ENCODE results near the gene CNOT3.
"Not testable (repeated sequence)": the region's sequence is repeated elsewhere in the genome, so short reads cannot be mapped to it uniquely, and the experiment has no call there.

The CNOT3 gene

DNA sequence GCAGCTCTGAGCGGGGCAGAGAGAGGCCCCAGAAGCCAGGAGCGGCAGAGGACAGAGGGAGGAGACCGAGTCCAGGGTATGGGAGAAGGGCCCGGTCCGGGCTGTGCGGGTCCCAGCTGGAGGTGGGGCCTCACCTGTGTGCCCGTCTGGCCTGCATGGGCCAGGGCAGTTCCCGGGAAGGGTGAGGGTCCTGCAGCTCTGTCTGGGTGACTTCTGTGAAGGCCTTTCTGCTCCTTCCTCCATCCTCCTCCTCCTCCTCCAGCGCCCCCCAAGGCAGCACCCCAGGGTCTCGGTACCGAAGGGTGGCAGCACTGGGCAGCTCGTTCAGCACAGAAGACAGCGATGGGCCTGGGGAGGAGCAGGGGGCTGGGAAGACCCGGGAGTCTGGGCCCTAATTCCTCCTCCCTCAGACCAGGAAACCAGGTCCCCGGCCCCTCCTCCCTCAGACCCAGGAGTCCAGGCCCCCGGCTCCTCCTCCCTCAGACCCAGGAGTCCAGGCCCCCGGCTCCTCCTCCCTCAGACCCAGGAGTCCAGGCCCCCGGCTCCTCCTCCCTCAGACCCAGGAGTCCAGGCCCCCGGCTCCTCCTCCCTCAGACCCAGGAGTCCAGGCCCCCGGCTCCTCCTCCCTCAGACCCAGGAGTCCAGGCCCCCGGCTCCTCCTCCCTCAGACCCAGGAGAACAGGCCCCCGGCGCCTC, 34.3 kb downstream of the CNOT3 start:
- not testable (repeated sequence) for DNase-seq (ENCODE audit: low read depth)

- DNase-seq (ENCODE audit: low read depth), result no peak
Measured at GRCh38 chr19:54172471-54173358, 35.2 kb downstream of the CNOT3 start, which contains the start of gene TMC4. TSS of gene TMC4 (minus strand) at chr19:54173160. CDS start at chr19:54173117, 43 bp downstream.

GRCh38 chr19:54173359-54173699, 35.8 kb downstream of the CNOT3 start:
- no peak for DNase-seq (ENCODE audit: low read depth)

DNA sequence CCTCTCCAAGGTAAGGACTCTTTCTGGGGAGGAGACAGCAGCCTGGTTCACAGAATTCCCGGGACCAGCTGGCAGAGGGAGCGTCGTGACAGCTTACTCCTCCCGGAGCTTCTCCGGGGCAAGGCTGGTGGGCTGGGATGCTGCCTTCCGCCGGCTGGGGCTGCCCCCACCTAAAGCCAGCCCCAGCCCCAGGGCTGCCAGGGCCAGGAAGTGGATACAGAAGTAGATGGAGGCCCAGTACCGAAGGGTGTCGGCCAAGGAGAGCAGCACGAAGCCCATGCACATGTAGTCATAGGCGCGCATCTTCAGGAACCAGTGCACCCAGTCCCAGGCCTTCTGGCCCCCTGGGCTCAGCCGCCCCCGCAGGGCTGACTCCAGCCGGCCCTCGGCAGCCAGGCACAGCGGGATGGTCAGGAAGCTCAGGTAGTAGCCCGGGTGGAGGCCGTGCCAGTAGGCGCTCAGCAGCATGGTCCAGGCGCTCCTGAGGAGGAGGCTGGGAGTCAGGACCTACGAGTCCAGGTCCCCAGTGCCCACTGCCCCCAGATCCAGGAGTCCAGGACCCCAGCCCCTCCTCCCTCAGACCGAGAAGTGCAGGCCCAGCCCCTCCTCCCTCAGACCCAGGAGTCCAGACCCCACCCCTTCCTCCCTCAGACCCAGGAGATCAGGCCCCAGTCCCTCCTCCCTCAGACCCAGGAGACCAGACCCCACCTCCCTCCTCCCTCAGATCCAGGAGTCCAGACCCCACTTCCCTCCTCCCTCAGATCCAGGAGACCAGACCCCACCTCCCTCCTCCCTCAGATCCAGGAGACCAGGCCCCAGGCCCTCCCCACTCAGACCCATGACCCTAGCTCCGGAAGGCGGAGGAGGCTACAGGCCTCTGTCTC, 36.6 kb downstream of the CNOT3 start:
- no peak for DNase-seq (ENCODE audit: low read depth)

DNA sequence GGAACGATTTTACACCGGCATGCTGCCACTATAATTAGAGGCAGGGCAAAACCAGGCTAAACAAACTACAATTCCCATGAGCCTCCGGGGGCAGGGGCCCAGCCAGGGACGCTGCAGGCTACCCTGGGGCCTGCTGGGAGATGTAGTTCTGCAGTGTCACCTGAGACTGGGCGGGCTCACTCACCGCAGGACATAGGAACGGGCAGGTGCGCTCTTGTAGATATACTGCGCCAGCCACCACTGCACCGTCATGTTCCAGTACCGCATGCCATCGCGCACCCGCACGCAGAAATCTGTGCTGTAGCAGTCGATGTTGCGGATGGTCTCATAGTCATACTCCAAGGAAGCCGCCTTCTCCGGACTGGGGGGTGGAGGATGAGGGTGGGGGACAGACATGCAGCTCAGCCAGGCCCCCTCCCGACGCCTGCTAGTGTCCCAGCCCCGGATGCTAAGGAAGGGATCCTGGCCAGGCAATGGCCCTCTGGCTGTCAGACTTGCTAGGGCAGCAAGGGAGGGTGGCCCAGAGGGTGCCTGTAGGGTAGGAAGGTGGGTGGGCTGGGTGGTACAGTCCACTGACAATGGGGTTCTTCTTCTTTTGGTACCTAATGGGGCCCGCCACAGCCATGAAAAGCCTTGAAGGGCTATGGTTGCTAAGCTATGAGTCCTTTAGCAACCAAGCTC, 41.2 kb downstream of the CNOT3 start:
- no peak for DNase-seq (ENCODE audit: low read depth)

GRCh38 chr19:54179262-54179852, 41.8 kb downstream of the CNOT3 start:
- no peak for DNase-seq (ENCODE audit: low read depth)

GRCh38 chr19:54179921-54180461, 42.4 kb downstream of the CNOT3 start:
- no peak for DNase-seq (ENCODE audit: low read depth)

- no peak for DNase-seq (ENCODE audit: low read depth)
Measured at GRCh38 chr19:54180691-54181091, 43.1 kb downstream of the CNOT3 start.

DNA sequence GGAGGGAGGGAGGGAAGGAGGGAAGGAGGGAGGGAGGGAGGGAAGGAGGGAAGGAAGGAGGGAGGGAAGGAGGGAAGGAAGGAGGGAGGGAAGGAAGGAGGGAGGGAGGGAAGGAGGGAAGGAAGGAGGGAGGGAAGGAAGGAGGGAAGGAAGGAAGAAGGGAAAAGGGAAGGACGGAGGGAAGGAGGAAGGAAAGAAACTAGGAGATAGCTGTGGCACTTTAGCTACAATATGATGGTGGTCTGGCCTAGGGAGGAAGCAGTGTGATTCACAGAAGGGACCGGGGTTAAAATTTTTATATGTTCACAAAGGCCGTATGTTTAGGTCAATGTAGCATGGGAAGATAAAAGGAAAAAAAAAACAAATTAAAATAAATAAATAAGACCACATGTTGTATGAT, 44.3 kb downstream of the CNOT3 start:
- not testable (repeated sequence) for DNase-seq (ENCODE audit: low read depth)

DNA sequence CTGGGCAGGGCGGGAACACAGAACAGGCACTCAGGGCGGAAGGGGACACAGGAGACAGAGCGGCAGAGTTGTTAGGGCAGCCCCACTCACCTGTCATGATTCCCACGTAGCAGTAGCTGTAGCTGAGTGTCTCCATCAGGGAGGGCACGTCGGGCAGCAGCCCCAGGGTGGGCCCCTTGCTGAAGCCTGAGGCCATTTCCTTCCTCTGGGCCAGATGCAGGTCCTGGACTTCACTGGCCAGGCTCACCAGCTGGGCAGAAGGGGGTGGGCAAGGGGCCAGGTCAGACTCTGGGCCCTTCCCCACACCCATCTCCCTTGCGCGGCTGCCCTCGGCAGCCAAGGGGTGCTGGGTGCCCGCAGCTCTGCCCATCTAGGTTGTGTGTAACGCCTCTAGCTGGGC, 45.9 kb downstream of the CNOT3 start:
- no peak for DNase-seq (ENCODE audit: low read depth)

DNA sequence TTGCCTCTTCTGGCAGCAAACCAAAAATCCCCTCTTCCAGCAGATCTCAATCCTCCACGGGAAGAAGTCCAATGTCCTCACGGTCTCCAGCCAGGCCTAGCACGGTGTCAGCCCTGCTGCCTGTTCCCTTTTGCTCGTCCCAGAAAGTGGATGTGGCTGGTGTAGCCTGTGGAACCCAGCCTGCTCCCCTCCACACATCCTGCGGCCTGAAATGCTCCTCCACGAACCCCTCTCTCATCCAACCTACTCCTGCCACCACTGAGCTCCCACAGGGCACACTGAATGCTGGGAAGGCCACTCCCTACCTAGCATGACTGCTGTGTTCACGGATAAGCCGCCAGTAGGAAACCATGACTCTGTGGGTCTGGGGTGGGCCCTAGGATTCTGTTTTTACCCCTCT, 48.8 kb downstream of the CNOT3 start:
- DNase-seq (ENCODE audit: low read depth), result no peak

DNA sequence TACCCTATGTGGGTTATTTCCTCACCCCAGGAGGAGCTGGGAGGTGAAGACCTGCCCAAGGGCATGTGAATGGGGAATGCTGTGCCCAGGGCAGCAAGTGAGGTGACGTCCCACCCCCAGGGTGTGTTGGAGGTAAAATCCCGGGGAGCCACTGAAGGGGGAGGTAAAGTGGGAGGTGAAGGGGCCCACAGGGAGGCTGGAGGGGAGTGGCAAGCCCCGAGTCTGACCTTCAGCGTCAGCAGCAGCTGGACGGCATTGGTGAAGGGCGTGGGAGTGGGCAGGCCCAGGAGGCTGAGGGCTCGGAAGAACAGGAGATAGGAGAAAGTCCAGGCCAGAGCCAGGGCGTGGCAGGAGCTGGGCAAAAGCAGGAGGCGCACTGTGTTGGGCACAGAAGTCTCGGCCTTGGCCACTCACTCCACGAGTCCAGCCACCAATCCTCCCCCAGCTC, 49.4 kb downstream of the CNOT3 start:
- no peak for DNase-seq (ENCODE audit: low read depth)

- DNase-seq (ENCODE audit: low read depth), result no peak
Measured at GRCh38 chr19:54188215-54188871, 50.8 kb downstream of the CNOT3 start.

GRCh38 chr19:54189145-54189734, 51.7 kb downstream of the CNOT3 start, which contains the start of gene MBOAT7:
TSS of gene MBOAT7 (minus strand) at chr19:54189580. CDS start at chr19:54188508, 1,072 bp downstream.
- DNase-seq (ENCODE audit: low read depth), result no peak

DNA sequence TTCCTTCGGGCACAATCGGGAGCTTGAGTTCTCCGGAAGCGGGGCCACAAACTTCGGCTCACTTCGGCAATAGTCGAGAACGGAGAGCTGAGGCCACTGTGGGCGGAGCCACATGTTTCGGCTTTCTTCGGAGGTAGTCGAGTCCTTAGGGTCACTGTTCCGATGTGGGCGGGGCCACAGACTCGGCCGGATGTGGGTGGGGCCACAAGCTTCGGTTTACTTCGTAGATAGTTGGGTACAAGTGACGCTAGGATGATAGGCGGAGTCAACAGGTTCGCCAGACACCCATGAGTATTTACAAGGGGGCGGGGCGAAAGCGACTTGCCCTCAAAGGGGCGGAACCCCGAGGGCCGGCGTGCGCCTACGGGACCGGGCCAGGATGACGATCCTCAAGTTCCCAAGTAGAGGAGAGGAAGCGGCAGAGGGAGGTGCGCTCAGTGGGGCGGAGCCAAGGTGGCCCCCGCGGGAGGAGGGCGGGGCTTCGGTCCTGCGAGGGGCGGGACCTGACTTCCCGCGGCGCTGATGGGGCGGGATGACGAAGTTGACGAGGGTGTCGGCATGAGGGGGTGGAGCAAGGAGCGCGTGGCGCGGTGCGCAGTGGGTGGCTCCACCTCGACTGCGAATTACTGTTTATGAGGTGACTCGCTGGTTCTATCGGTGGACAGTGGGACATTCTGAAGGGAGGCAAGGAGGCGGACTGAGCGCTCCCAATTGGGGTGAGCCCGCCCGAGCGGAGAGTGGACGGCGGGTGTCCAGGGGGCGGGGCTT, 52.4 kb downstream of the CNOT3 start:
- DNase-seq (ENCODE audit: low read depth), result peak; percentile 100

GRCh38 chr19:54190503-54191010, 53.0 kb downstream of the CNOT3 start:
- peak; percentile 100 for DNase-seq (ENCODE audit: low read depth)

GRCh38 chr19:54191011-54191810, 53.6 kb downstream of the CNOT3 start, which contains the start of gene TSEN34:
TSS of gene TSEN34 (plus strand) at chr19:54191308. CDS start at chr19:54191365, 57 bp downstream.
- DNase-seq (ENCODE audit: low read depth), result peak; percentile 77
